SK-N-SH (cell line): Measurements from ENCODE around the gene PNLIPRP1. TPM values are rescaled to one million over a fixed set of nuclear protein-coding genes. Genes with fewer than 3 reads are reported as not detected.

ENCODE experiments used
- CTCF ChIA-PET: fragments of 300-600, 350-600 bp; formaldehyde crosslinking; extraction: SDS; loops from one replicate; lab custom pipeline; 2021; lab: Yijun Ruan, JAX
- POLR2A ChIA-PET: fragments of 350-600 bp; sonication (Branson Sonifier 250); formaldehyde crosslinking; extraction: SDS; loops from one replicate; lab custom pipeline; 2020; ENCODE audit warnings: antibody characterized with exemption, inconsistent platforms; lab: Yijun Ruan, JAX
- DNase-seq: peaks from one replicate; pipeline ENCODE4 v3.0.0; 2012
- H2AFZ ChIP-seq: fragments of 200-600 bp; sonication (generic); 2 replicates; pipeline ENCODE4 v1.8.1; 2016; ENCODE audit warnings: antibody characterized with exemption, mild to moderate bottlenecking, low read depth
- H3F3A ChIP-seq: fragments of 200-600 bp; sonication (generic); replicated peaks from 2 replicates; pipeline ENCODE3; 2016; ENCODE audit warnings: antibody characterized with exemption, mild to moderate bottlenecking; ENCODE audit not compliant: insufficient read depth
- H3K27ac ChIP-seq, 2 experiments: fragments of 200-500 bp in 1 of 2; fragments of 200-600 bp in 1 of 2; sonication (Bioruptor generic) in 1 of 2; sonication (generic), shearing (Covaris generic) in 1 of 2; 2 replicates each; pipeline versions ENCODE4 v1.5.1 to v1.6.1; 2014 to 2016; ENCODE audit warnings: low read depth in 2 of 2, inconsistent platforms in 1 of 2, low read length in 1 of 2, mild to moderate bottlenecking in 1 of 2, mixed read lengths in 1 of 2
- H3K27me3 ChIP-seq: fragments of 200-600 bp; sonication (generic), shearing (Covaris generic); 2 replicates; pipeline ENCODE4 v1.6.1; 2016; ENCODE audit warnings: mixed run types; ENCODE audit not compliant: insufficient read depth
- H3K36me3 ChIP-seq, 2 experiments: fragments of 200-500 bp in 1 of 2; fragments of 200-600 bp in 1 of 2; sonication (Bioruptor generic) in 1 of 2; sonication (generic) in 1 of 2; replicated peaks in 1 of 2; 2 replicates each; pipeline versions ENCODE3 to v1.5.1; 2014 to 2016; ENCODE audit warnings: low read length in 1 of 2, mild to moderate bottlenecking in 1 of 2; ENCODE audit not compliant: insufficient read depth in 2 of 2, control insufficient read depth in 1 of 2
- H3K4me1 ChIP-seq, 2 experiments: fragments of 200-500 bp in 1 of 2; fragments of 200-600 bp in 1 of 2; sonication (Bioruptor generic) in 1 of 2; sonication (generic), shearing (Covaris generic) in 1 of 2; 2 replicates each; pipeline versions ENCODE4 v1.5.1 to v1.6.1; 2014 to 2016; ENCODE audit warnings: low read depth in 1 of 2, low read length in 1 of 2, mixed run types in 1 of 2; ENCODE audit not compliant: insufficient read depth in 2 of 2, control insufficient read depth in 1 of 2
- H3K4me2 ChIP-seq: fragments of 200-600 bp; sonication (generic), shearing (Covaris generic); 2 replicates; pipeline ENCODE4 v1.6.1; 2017; ENCODE audit warnings: mixed run types
- H3K4me3 ChIP-seq, 2 experiments: fragments of 200-500 bp in 1 of 2; fragments of 200-600 bp in 1 of 2; sonication (Bioruptor generic) in 1 of 2; sonication (generic), shearing (Covaris generic) in 1 of 2; 2 replicates each; pipeline versions ENCODE4 v1.5.1 to v1.8.1; 2014 to 2016; ENCODE audit warnings: low read depth in 2 of 2, inconsistent platforms in 1 of 2, low read length in 1 of 2, mild to moderate bottlenecking in 1 of 2, mixed read lengths in 1 of 2, moderate library complexity in 1 of 2
- H3K79me2 ChIP-seq: fragments of 200-600 bp; sonication (generic); 2 replicates; pipeline ENCODE4 v1.8.1; 2017; ENCODE audit warnings: mild to moderate bottlenecking; ENCODE audit not compliant: insufficient read depth
- H3K9ac ChIP-seq: fragments of 200-600 bp; sonication (generic); 2 replicates; pipeline ENCODE4 v1.6.1; 2017; ENCODE audit warnings: mixed run types
- H3K9me2 ChIP-seq: fragments of 200-600 bp; sonication (generic); 2 replicates; pipeline ENCODE4 v1.6.1; 2017; ENCODE audit warnings: mixed run types
- H3K9me3 ChIP-seq: fragments of 200-600 bp; sonication (generic); 2 replicates; pipeline ENCODE4 v1.6.1; 2017; ENCODE audit warnings: mixed run types, mild to moderate bottlenecking, moderate library complexity
- H4K20me1 ChIP-seq: fragments of 200-600 bp; sonication (generic); 2 replicates; pipeline ENCODE4 v1.6.1; 2017; ENCODE audit warnings: mild to moderate bottlenecking, mixed run types; ENCODE audit not compliant: insufficient read depth
- CTCF ChIP-seq: fragments of 200-600 bp; sonication (generic); IDR thresholded peaks from 2 replicates; pipeline ENCODE4 v1.6.1; 2017; ENCODE audit warnings: antibody characterized with exemption, mild to moderate bottlenecking, moderate library complexity
- EP300 ChIP-seq, 2 experiments: IDR thresholded peaks; 2 replicates each; pipeline versions ENCODE4 v1.4.0 to v1.6.1; 2012; ENCODE audit warnings: borderline replicate concordance in 1 of 2, low read depth in 1 of 2, low read length in 1 of 2
- FOXJ3 ChIP-seq: sonication (generic); formaldehyde crosslinking; IDR thresholded peaks from 2 replicates; pipeline ENCODE4 v1.5.1; 2020; ENCODE audit warnings: mild to moderate bottlenecking, missing genetic modification reagents
- GABPA ChIP-seq: IDR thresholded peaks from 2 replicates; pipeline ENCODE4 v1.4.0; 2012; ENCODE audit warnings: low read depth, mild to moderate bottlenecking
- JUND ChIP-seq: IDR thresholded peaks from 2 replicates; pipeline ENCODE4 v1.4.0; 2012
- MEF2A ChIP-seq: IDR thresholded peaks from 2 replicates; pipeline ENCODE4 v1.4.0; 2012; ENCODE audit warnings: low read depth, borderline replicate concordance
- MXI1 ChIP-seq: IDR thresholded peaks from 2 replicates; pipeline ENCODE4 v1.6.1; 2012; ENCODE audit warnings: mild to moderate bottlenecking, low read depth, low read length, improper control_type of control experiment
- NRF1 ChIP-seq: IDR thresholded peaks from 2 replicates; pipeline ENCODE4 v1.6.1; 2012; ENCODE audit warnings: low read depth, mild to moderate bottlenecking, low read length
- PBX3 ChIP-seq: IDR thresholded peaks from 2 replicates; pipeline ENCODE4; 2012
- RCOR1 ChIP-seq: fragments of 150-350 bp; IDR thresholded peaks from 2 replicates; pipeline ENCODE4 v1.6.1; 2017; ENCODE audit warnings: antibody characterized with exemption, low read length
- REST ChIP-seq: IDR thresholded peaks from 2 replicates; pipeline ENCODE4 v1.6.1; 2012; ENCODE audit warnings: mild to moderate bottlenecking, low read depth, low read length, moderate library complexity
- TAF1 ChIP-seq: IDR thresholded peaks from 2 replicates; pipeline ENCODE4 v1.6.1; 2012; ENCODE audit warnings: low read depth, mild to moderate bottlenecking, low read length, moderate library complexity, borderline replicate concordance
- TEAD4 ChIP-seq: IDR thresholded peaks from 2 replicates; pipeline ENCODE4 v1.4.0; 2012; ENCODE audit warnings: mild to moderate bottlenecking, borderline replicate concordance; ENCODE audit not compliant: insufficient read depth
- YY1 ChIP-seq: IDR thresholded peaks from 2 replicates; pipeline ENCODE4 v1.4.0; 2012; ENCODE audit warnings: low read depth, mild to moderate bottlenecking
- WGBS: methylation state at CpG from one replicate; pipeline ENCODE4 v1.1.6; 2017; ENCODE audit warnings: low lambda C conversion rate; 5-methylcytosine and 5-hydroxymethylcytosine counted together
- polyA plus RNA-seq, 3 experiments: library from polyadenylated mRNA; depleted of rRNA; stranded (reverse); fragments of >200 nt; gene quantifications; 2 replicates each; pipeline ENCODE4 v1.2.3, GENCODE V29; 2012
- TF ChIP-seq, protein P1 (sequence below): fragments of 150-350 bp; IDR thresholded peaks from 2 replicates; pipeline ENCODE4 v1.6.1; 2017; ENCODE audit warnings: antibody characterized with exemption, low read length, low read depth, borderline replicate concordance

PNLIPRP1 gene
- polyA plus RNA-seq, 1 of the 3 experiments (the other 2 are of a cell fraction) = not detected

GRCh38 chr10:116615199-116615776 is 24.5 kb downstream of the PNLIPRP1 start:
- Histone ChIP-seq H3F3A (no peaks in the 10 kb centered on the region), H3K4me3 (no peak overlapping the region), H4K20me1 (no peaks in the 10 kb centered on the region), H3K9me3 (no peaks in the 10 kb centered on the region), H3K79me2 (no peaks in the 10 kb centered on the region), H3K36me3 (no peaks in the 10 kb centered on the region), H3K9me2 (no peaks in the 10 kb centered on the region), H3K4me1 (no peaks in the 10 kb centered on the region), H3K4me2 (no peak overlapping the region), H2AFZ (no peak overlapping the region), H3K27me3 (no peaks in the 10 kb centered on the region; the same call in 1 of the 2 replicates), H3K27ac (no peak overlapping the region), H3K9ac (no peak overlapping the region)
- ChIA-PET POLR2A (no interaction called here), CTCF (interaction anchor here (0.7 to 5.2 kb wide), 2 partner anchors 12 to 559 kb away, joined by 3 to 39 read pairs; no protein-coding TSS in a partner anchor)
- no peak for TF ChIP-seq TAF1
- TF ChIP-seq, protein P1, sequence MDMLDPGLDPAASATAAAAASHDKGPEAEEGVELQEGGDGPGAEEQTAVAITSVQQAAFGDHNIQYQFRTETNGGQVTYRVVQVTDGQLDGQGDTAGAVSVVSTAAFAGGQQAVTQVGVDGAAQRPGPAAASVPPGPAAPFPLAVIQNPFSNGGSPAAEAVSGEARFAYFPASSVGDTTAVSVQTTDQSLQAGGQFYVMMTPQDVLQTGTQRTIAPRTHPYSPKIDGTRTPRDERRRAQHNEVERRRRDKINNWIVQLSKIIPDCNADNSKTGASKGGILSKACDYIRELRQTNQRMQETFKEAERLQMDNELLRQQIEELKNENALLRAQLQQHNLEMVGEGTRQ = no peak
- TF ChIP-seq NRF1 = no peak
- no peak for TF ChIP-seq YY1
- TF ChIP-seq PBX3 = no peak
- no peak for TF ChIP-seq RCOR1
- TF ChIP-seq MEF2A = no peak
- no peak for TF ChIP-seq REST
- no peak for TF ChIP-seq MXI1
- no peak for TF ChIP-seq JUND
- no peak for TF ChIP-seq EP300 (IDR thresholded peaks at IDR 0.05; ENCODE audit: borderline replicate concordance in 1 of 2, low read depth in 1 of 2, low read length in 1 of 2)
- no peak for TF ChIP-seq GABPA
- no peak for TF ChIP-seq TEAD4
- TF ChIP-seq FOXJ3 (CRISPR knock-in tag) = no peak
- no peak for TF ChIP-seq CTCF
- WGBS = 36% methylated on average over 2 of the region's 3 CpGs
- DNase-seq = no peak
